Large intestine (tissue), 12 donors: ENCODE data around the gene PLK3. TPM values are rescaled to one million over a fixed set of nuclear protein-coding genes. Genes with fewer than 3 reads are reported as not detected.
A peak's percentile ranks its signal among the peaks of the same experiment; 100 is the strongest.
"Not testable (repeated sequence)": the region's sequence is repeated elsewhere in the genome, so short reads cannot be mapped to it uniquely, and the experiment has no call there.

Experiments used
- DNase-seq, 2 donors: peaks; one replicate each; pipeline versions ENCODE4 v3.0.0 to v3.0.0-alpha.2; 2013
- H3K27ac ChIP-seq: one replicate; pipeline ENCODE4 v1.5.1; 2013; ENCODE audit warnings: low read length
- H3K27me3 ChIP-seq: 2 replicates; pipeline ENCODE4 v1.6.1; 2013; ENCODE audit warnings: low read length; ENCODE audit not compliant: control insufficient read depth, insufficient read depth
- H3K36me3 ChIP-seq: 2 replicates; pipeline ENCODE4 v1.6.1; 2013; ENCODE audit warnings: low read length; ENCODE audit not compliant: control insufficient read depth, insufficient read depth
- H3K4me1 ChIP-seq: one replicate; pipeline ENCODE4 v1.6.1; 2013; ENCODE audit warnings: low read length; ENCODE audit not compliant: control insufficient read depth, insufficient read depth
- H3K4me3 ChIP-seq: one replicate; pipeline ENCODE4 v1.5.1; 2013; ENCODE audit warnings: low read length
- H3K9me3 ChIP-seq: one replicate; pipeline ENCODE4 v1.6.1; 2013; ENCODE audit warnings: mild to moderate bottlenecking, low read depth, low read length, moderate library complexity; ENCODE audit not compliant: control insufficient read depth
- WGBS: methylation state at CpG from one replicate; pipeline ENCODE4 v1.1.5; 2013; ENCODE audit warnings: low lambda C conversion rate; ENCODE audit not compliant: insufficient coverage; 5-methylcytosine and 5-hydroxymethylcytosine counted together
- long read RNA-seq, 11 donors: transcript quantifications; one replicate each; lab custom pipeline, GENCODE V29; 2026
- polyA plus RNA-seq: library from polyadenylated mRNA; unstranded; fragments of 120-200 nt; gene quantifications from one replicate; pipeline ENCODE4 v1.2.1, GENCODE V29; 2013

Gene PLK3
- polyA plus RNA-seq: 16.4 TPM
- long read RNA-seq, donor 1, partial matches to known transcripts: 0 of 1 reads
- long read RNA-seq, donor 1, other reads (novel, unspliced or antisense): 0 of 1 reads
- long read RNA-seq, donor 2, partial matches to known transcripts: 0 of 2 reads
- long read RNA-seq, donor 2, other reads (novel, unspliced or antisense): 0 of 2 reads
- long read RNA-seq, donor 3: 0 reads
- long read RNA-seq, donor 4, partial matches to known transcripts: 0 of 1 reads
- long read RNA-seq, donor 4, other reads (novel, unspliced or antisense): 0 of 1 reads
- long read RNA-seq, donor 5, partial matches to known transcripts: 0 of 1 reads
- long read RNA-seq, donor 5, other reads (novel, unspliced or antisense): 0 of 1 reads
- long read RNA-seq, donor 6, partial matches to known transcripts: 0 of 3 reads
- long read RNA-seq, donor 6, other reads (novel, unspliced or antisense): 0 of 3 reads
- long read RNA-seq, donor 7: 0 reads
- long read RNA-seq, donor 8, partial matches to known transcripts: 0 of 3 reads
- long read RNA-seq, donor 8, other reads (novel, unspliced or antisense): 0 of 3 reads
- long read RNA-seq, donor 9: 0 reads
- long read RNA-seq, donor 10, partial matches to known transcripts: 0 of 4 reads
- long read RNA-seq, donor 10, other reads (novel, unspliced or antisense): 0 of 4 reads
- long read RNA-seq, donor 11: 0 reads

DNA sequence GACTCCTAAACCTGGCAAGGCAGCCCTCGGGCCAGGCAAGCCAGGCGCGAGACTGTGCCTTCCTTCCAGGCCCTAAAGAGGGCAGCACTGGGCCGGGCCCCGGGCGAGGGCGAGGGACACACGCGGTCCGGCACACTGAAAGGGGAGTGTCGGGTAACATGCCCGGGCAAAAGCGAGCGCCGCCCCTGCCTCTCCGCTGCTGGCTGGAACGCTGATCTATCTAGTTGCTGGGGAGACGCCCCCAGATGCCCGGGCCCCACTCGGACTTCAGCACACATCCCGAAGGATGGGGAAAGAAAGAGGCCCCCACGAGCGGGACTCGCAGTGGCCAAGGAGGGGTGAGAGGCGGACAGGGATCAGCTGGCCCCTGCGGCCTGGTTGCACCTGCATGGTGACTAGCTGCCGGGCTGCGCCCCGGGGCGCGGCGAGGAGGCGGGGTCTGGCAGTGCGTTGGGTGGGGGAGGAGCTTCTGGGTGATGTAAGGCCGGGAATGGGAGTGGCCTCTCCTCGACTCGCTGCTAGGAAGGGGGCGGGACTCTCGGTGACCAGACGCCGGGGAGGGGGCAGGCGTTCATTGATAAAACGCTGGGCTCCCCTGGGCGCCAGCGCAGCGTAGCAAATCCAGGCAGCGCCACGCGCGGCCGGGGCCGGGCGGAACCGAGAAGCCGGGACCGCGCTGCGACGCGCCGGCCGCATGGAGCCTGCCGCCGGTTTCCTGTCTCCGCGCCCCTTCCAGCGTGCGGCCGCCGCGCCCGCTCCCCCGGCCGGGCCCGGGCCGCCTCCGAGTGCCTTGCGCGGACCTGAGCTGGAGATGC is at the start of gene PLK3:
Gene PLK3, plus strand, starts transcription at position 608 of the 815 bp plus-strand sequence. Its CDS starts 87 bp downstream, at position 695.
- H3K27me3 ChIP-seq: no peaks in the 10 kb centered on the region
- peak within 1 kb of the TSS; percentile 91 for H3K4me3 ChIP-seq
- peaks cover 21% of the 10 kb centered on the region for H3K4me1 ChIP-seq
- no CpG with 5 or more reads among the region's 79 CpGs for WGBS
- DNase-seq: peak; percentile 99
- H3K9me3 ChIP-seq: no peaks in the 10 kb centered on the region
- peaks cover 20% of the 10 kb centered on the region for H3K36me3 ChIP-seq
- H3K27ac ChIP-seq: peak within 1 kb of the TSS; percentile 94

- WGBS: no CpG with 5 or more reads among the region's 2 CpGs
- Histone ChIP-seq H3K4me1 (no peaks in the 10 kb centered on the region), H3K4me3 (no peak overlapping the region), H3K27me3 (no peaks in the 10 kb centered on the region), H3K36me3 (peaks cover 48% of the 10 kb centered on the region), H3K9me3 (no peaks in the 10 kb centered on the region), H3K27ac (no peak overlapping the region)
- no peak for DNase-seq
These were observed 42.8 kb upstream of the PLK3 start for GRCh38 chr1:44757420-44757819.

GRCh38 chr1:44759077-44759476 is 41.1 kb upstream of the PLK3 start:
- DNase-seq: no peak
- Histone ChIP-seq H3K27me3 (no peaks in the 10 kb centered on the region), H3K4me1 (no peaks in the 10 kb centered on the region), H3K36me3 (peaks cover 56% of the 10 kb centered on the region), H3K9me3 (no peaks in the 10 kb centered on the region), H3K4me3 (no peak overlapping the region), H3K27ac (no peak overlapping the region)
- no CpG with 5 or more reads among the region's 11 CpGs for WGBS

GRCh38 chr1:44760876-44761275 is 39.3 kb upstream of the PLK3 start:
- no peaks in the 10 kb centered on the region for H3K4me1 ChIP-seq
- H3K36me3 ChIP-seq: peaks cover 51% of the 10 kb centered on the region
- no CpG with 5 or more reads among the region's 3 CpGs for WGBS
- H3K27ac ChIP-seq: no peak overlapping the region
- H3K27me3 ChIP-seq: no peaks in the 10 kb centered on the region
- no peak overlapping the region for H3K4me3 ChIP-seq
- no peak for DNase-seq
- H3K9me3 ChIP-seq: no peaks in the 10 kb centered on the region

GRCh38 chr1:44766421-44766820 is 33.8 kb upstream of the PLK3 start:
- not testable (repeated sequence) for H3K4me3 ChIP-seq, DNase-seq, H3K27me3 ChIP-seq, H3K27ac ChIP-seq, H3K9me3 ChIP-seq, H3K4me1 ChIP-seq
- H3K36me3 ChIP-seq: peaks cover 18% of the 10 kb centered on the region
- WGBS: no CpG with 5 or more reads among the region's 6 CpGs

DNA sequence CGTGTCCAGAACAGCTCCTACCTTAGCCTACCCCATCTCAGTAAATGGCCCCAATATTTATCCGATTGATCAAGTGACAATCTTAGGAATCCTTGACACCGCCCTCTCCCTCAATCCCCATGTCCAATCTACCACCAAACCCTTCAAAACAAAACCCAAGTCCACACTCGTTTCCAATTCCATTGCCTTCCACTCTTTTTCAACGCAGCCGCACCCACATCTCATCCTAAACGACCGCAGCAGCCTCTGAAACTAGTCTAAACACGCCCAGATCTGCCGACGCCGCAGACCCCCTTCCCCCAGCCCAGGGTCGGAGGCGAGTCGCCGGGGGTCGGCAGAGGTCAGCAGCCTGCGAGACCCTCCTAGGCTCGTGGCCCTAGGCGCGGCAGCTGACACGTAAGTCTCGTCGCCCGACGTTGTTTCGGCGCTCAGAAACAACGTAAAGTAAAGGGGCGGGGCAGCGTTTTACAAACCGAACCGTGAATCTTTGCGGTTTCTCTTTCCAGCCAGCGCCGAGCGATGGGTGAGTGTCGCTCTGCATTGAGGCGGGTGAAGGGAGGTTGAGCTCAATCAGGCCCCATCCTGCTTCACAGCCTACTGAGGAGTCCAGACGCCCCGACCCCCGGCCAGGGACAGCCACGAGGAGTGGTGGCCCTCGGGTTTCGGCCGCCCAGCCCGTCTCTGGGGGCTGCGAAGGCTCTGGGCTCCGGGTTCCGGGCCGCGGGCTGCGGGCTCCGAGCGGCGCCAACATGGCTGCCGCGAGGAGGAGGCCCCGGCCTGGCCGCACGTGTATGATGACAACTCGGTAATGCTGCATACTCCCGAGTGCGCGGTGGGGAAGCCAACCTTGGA is 24.9 kb upstream of the PLK3 start, which contains the start of gene RPS8:
Gene RPS8, plus strand, starts transcription at position 463 of the 852 bp plus-strand sequence. Its CDS starts 57 bp downstream, at position 520.
- H3K4me3 ChIP-seq: peak within 1 kb of the TSS; percentile 75
- peak; percentile 94 to 97 for DNase-seq
- no peaks in the 10 kb centered on the region for H3K27me3 ChIP-seq
- H3K4me1 ChIP-seq: peaks cover 16% of the 10 kb centered on the region
- H3K36me3 ChIP-seq: peaks cover 31% of the 10 kb centered on the region
- no CpG with 5 or more reads among the region's 65 CpGs for WGBS
- no peaks in the 10 kb centered on the region for H3K9me3 ChIP-seq
- peak within 1 kb of the TSS; percentile 93 for H3K27ac ChIP-seq

DNA sequence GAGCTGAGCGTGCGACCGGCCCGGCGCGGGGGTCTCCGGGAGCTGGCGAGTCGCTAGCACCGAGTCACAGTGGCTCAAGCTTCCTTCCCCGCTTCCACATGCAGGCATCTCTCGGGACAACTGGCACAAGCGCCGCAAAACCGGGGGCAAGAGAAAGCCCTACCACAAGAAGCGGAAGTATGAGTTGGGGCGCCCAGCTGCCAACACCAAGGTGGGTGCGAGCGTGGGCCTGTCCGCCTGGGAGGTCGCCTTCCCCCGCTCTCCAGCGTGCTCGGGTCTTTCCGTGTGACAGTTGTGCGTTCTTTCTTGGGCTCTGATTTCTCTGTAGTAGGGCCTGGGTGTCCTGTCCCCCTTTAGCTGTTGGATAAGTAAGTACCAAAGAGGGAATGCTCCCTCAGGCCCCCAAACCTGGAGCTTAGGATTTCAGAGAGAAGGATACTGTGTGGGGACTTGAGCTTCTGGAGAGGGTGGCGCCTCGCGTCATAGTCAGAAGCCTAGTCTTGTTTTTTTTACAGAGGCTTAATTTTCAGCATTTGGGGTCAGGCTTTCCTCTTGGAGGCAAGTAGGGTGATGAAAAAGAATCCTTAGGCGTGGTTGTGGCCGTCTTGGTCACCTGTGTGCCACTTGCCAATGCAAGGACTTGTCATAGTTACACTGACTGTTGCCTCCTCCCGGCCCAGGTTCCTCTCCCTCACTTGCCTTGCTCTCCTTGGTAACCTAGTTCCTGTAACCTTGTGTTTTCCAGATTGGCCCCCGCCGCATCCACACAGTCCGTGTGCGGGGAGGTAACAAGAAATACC is 24.0 kb upstream of the PLK3 start:
- no CpG with 5 or more reads among the region's 36 CpGs for WGBS
- Histone ChIP-seq H3K4me3 (peak overlapping the region; percentile 75), H3K36me3 (peaks cover 34% of the 10 kb centered on the region), H3K27ac (peak overlapping the region; percentile 93), H3K4me1 (peaks cover 16% of the 10 kb centered on the region), H3K9me3 (no peaks in the 10 kb centered on the region), H3K27me3 (no peaks in the 10 kb centered on the region)
- peak in 1 of 2 donors; percentile 60 for DNase-seq

GRCh38 chr1:44776730-44777068 is 23.5 kb upstream of the PLK3 start:
- WGBS: no CpG with 5 or more reads among the region's 12 CpGs
- H3K27ac ChIP-seq: peak overlapping the region; percentile 93
- H3K36me3 ChIP-seq: peaks cover 34% of the 10 kb centered on the region

DNA sequence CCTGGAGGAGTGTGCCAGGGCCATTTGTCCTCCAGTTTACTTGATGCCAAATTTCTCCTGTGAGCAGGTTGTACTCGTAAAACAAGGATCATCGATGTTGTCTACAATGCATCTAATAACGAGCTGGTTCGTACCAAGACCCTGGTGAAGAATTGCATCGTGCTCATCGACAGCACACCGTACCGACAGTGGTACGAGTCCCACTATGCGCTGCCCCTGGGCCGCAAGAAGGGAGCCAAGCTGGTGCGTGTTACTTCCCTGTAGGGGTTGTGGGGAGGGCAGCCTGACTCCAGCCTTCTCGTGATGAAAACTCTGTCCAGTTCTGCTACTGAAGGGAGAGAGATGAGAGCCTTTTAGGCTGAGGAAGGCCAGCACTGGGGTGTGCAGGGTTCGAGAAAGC is 22.6 kb upstream of the PLK3 start:
- Histone ChIP-seq H3K4me3 (no peak overlapping the region), H3K9me3 (no peaks in the 10 kb centered on the region), H3K36me3 (peaks cover 34% of the 10 kb centered on the region), H3K27ac (no peak overlapping the region), H3K4me1 (peaks cover 16% of the 10 kb centered on the region), H3K27me3 (no peaks in the 10 kb centered on the region)
- no peak for DNase-seq
- WGBS: no CpG with 5 or more reads among the region's 14 CpGs

More at GRCh38 chr1:44776730-44777068, 23.5 kb upstream of the PLK3 start:
- DNase-seq: no peak
- peaks cover 16% of the 10 kb centered on the region for H3K4me1 ChIP-seq
- H3K9me3 ChIP-seq: no peaks in the 10 kb centered on the region
- peak overlapping the region; percentile 75 for H3K4me3 ChIP-seq
- no peaks in the 10 kb centered on the region for H3K27me3 ChIP-seq
